ENCODE measurements around the gene HIRA.

- no peak for TF ChIP-seq CTCF (IDR thresholded peaks at IDR 0.05)
- TF ChIP-seq POLR2A (IDR thresholded peaks at IDR 0.05) = no peak
These were observed 23.5 kb upstream of the HIRA start for GRCh38 chr22:19455033-19455432.
